Measurements from ENCODE around the gene SLC38A10. TPM values are rescaled to one million over a fixed set of nuclear protein-coding genes. Genes with fewer than 3 reads are reported as not detected.
A peak's percentile ranks its signal among the peaks of the same experiment; 100 is the strongest.

Gene SLC38A10
- total and polyA plus RNA-seq, 2 of the 13 experiments (the other 11 are each of a cell fraction or from before 2014, with no cell fraction given) = 23.4 to 55.8 TPM

- intact Hi-C loops (cut with micrococcal nuclease; ENCODE audit: unreplicated experiment) = loop anchor here (5.0 kb wide), 1 partner anchor 182 kb away; no protein-coding TSS in a partner anchor
- no peak overlapping the region for H2AFZ ChIP-seq (ENCODE audit: low read length)
- in situ Hi-C loops (cut with HindIII; ENCODE audit: extremely low pct_ligation_motif_present, low pct_unique_long_range_greater_than_20kb) = loop anchor here (5.0 kb wide), 1 partner anchor 182 kb away; no protein-coding TSS in a partner anchor
- ATAC-seq (no peak), FAIRE-seq (no peak), DNase-seq (ENCODE audit: low spot score) (no peak)
- ChIA-PET POLR2A (interaction anchor here (1.1 kb wide), 1 partner anchor 9 kb away, joined by 4 read pairs; no protein-coding TSS in a partner anchor), CTCF (ENCODE audit: low intra/inter-chr PET ratio, low total read pairs) (no interaction called here)
- peaks cover 3 to 45% of the 10 kb centered on the region in 2 experiments; a peak in 4 of 5 replicates for H3K27me3 ChIP-seq (ENCODE audit: control insufficient read depth in 1 of 2, insufficient read depth in 2 of 2, low read length in 2 of 2)
- H3K79me2 ChIP-seq (ENCODE audit: insufficient read depth, low read length) = no peaks in the 10 kb centered on the region
- TF ChIP-seq ZNF280B (CRISPR knock-in tag; IDR thresholded peaks at IDR 0.05; ENCODE audit: borderline replicate concordance) = peak; percentile 39; the same call in 1 of the 2 replicates
- no peak for TF ChIP-seq SRSF4 (IDR thresholded peaks at IDR 0.05; ENCODE audit: low read depth, low read length, poor library complexity, severe bottlenecking)
- peak; percentile 64; the same call in 1 of the 2 replicates for TF ChIP-seq NRL (CRISPR knock-in tag; IDR thresholded peaks at IDR 0.05; ENCODE audit: borderline replicate concordance)
- peak; percentile 15; the same call in 1 of the 2 replicates for TF ChIP-seq ZBTB33 (CRISPR knock-in tag; IDR thresholded peaks at IDR 0.05)
- no peak for TF ChIP-seq PRDM4 (CRISPR knock-in tag; IDR thresholded peaks at IDR 0.05; ENCODE audit: borderline replicate concordance)
- TF ChIP-seq HOXA7 (CRISPR knock-in tag; IDR thresholded peaks at IDR 0.05) = no peak
- TF ChIP-seq ZNF431 (CRISPR knock-in tag; IDR thresholded peaks at IDR 0.05; ENCODE audit: borderline replicate concordance, low read depth) = no peak
- TF ChIP-seq HBP1 (CRISPR knock-in tag; IDR thresholded peaks at IDR 0.05; ENCODE audit: low read depth) = 0 out of 2 replicates have a peak, but pooled peaks have one; percentile 37
- TF ChIP-seq ZNF546 (CRISPR knock-in tag; conservative IDR thresholded peaks at IDR 0.05) = no peak
- no peak overlapping the region for H3K9ac ChIP-seq (ENCODE audit: insufficient read depth, low read depth, low read length)
- no TSS peak for BruUV-seq (replicated peaks)
- H3K4me3 ChIP-seq (replicated peaks in 1 of 3; ENCODE audit: insufficient read depth in 1 of 3, low read depth in 2 of 3, low read length in 3 of 3) = no peak overlapping the region
- no peaks in the 10 kb centered on the region for H3K36me3 ChIP-seq (replicated peaks in 1 of 2; ENCODE audit: control insufficient read depth in 1 of 2, insufficient read depth in 2 of 2, low read length in 2 of 2)
- no peak overlapping the region for H3K27ac ChIP-seq (ENCODE audit: extremely low read length, insufficient read depth, low read length)
- H4K20me1 ChIP-seq (ENCODE audit: insufficient read depth, low read length) = no peaks in the 10 kb centered on the region
- H3K9me3 ChIP-seq (ENCODE audit: low read length) = no peaks in the 10 kb centered on the region
- WGBS (ENCODE audit: low lambda C conversion rate) = 67% methylated on average over 18 of the region's 19 CpGs
- H3K4me2 ChIP-seq (ENCODE audit: low read depth, low read length) = peak overlapping the region; percentile 39
- peaks cover 74% of the 10 kb centered on the region for H3K4me1 ChIP-seq (ENCODE audit: insufficient read depth, low read length)
Observed at GRCh38 chr17:81299846-81300585, 4.9 kb upstream of the SLC38A10 start.

Data from HepG2 (cell line).